Pancreas (tissue), 10 donors: Measurements from ENCODE around the gene OPRL1. TPM values are rescaled to one million over a fixed set of nuclear protein-coding genes. Genes with fewer than 3 reads are reported as not detected.

ENCODE experiments used
- ATAC-seq, 4 donors: fragments of 200-7000 bp; cut with Tn5 transposase; one replicate each; pipeline versions ENCODE4 v1.8.0 to v1.9.1; 2020; ENCODE audit warnings: mild to moderate bottlenecking in 4 of 4, moderate library complexity in 4 of 4
- DNase-seq, 6 donors: peaks; one replicate each; pipeline ENCODE4 v3.0.0-alpha.2; 2020
- FAIRE-seq: peaks from 2 replicates; lab custom pipeline; 2012; peaks lifted over from hg19 to GRCh38; lab: Jason Lieb, UNC
- H3K27ac ChIP-seq, 4 donors: fragments of 200-600 bp; sonication (generic); 1 replicate in 3 of 4; 2 replicates in 1 of 4; pipeline versions ENCODE4 v1.5.0 to v1.8.0; 2020
- H3K27me3 ChIP-seq, 4 donors: fragments of 200-600 bp; one replicate each; pipeline ENCODE4 v1.8.0; 2021
- H3K36me3 ChIP-seq, 3 donors: fragments of 200-600 bp; sonication (generic) in 1 of 3; one replicate each; pipeline versions ENCODE4 v1.5.0 to v1.8.0; 2020 to 2021
- H3K4me1 ChIP-seq, 3 donors: fragments of 200-600 bp; one replicate each; pipeline ENCODE4 v1.8.0; 2021
- H3K4me3 ChIP-seq, 4 donors: fragments of 200-600 bp; sonication (generic) in 2 of 4; one replicate each; pipeline versions ENCODE4 v1.5.0 to v1.8.0; 2020 to 2021
- H3K9me3 ChIP-seq, 4 donors: fragments of 200-600 bp; one replicate each; pipeline ENCODE4 v1.8.0; 2021
- CTCF ChIP-seq, 4 donors: fragments of 200-600 bp; sonication (generic) in 3 of 4; IDR thresholded peaks; one replicate each; pipeline versions ENCODE4 v1.5.0 to v1.8.0; 2021; ENCODE audit warnings: antibody characterized with exemption in 4 of 4
- WGBS, 2 donors: extraction: QIAGEN DNeasy Blood & Tissue Kit; methylation state at CpG; one replicate each; pipeline ENCODE4 v1.1.7; 2013; 5-methylcytosine and 5-hydroxymethylcytosine counted together
- intact Hi-C, 3 donors: fragments of 100-400 bp; cut with DNase I; formaldehyde crosslinking; loops; one replicate each; pipeline versions ENCODE4 v1.11.1 to v1.14.2; 2022
- polyA plus RNA-seq, 2 donors: library from polyadenylated mRNA; stranded (reverse); fragments of 200-250 nt; gene quantifications; one replicate each; pipeline ENCODE4 v1.2.3, GENCODE V29; 2013
- total RNA-seq, 6 donors: library from RNA; stranded (reverse); fragmentation: NEBNext Ultra II Directional in 4 of 6; extraction: Animal tissue kit (Norgen Biotek cat#: 25700) in 4 of 6; gene quantifications; one replicate each; pipeline versions ENCODE4 v1.2.1 to v1.2.4, GENCODE V29; 2021 to 2023
- donor health status: healthy with polysubstance abuse.
- donor health status: DM: no; HTN: no; CAD: no; lungs with moderate emphysema.
- donor health status: DM: no; HTN: no; CAD: no.
- donor health status: control.
- donor health status: control.
- donor health status: Bipolar disorder and iron deficiency.
- donor health status: DM: yes; HTN: yes; CAD: no.
- donor health status: DM: no; HTN: no; CAD: no.
- donor health status: DM: no; HTN: no; CAD: no.
- donor health status: DM: yes; HTN: yes; CAD: no.

The OPRL1 gene
- total and polyA plus RNA-seq, 8 donors = 0.25 to 2.2 (median 0.91) TPM

- peak in 1 of 4 donors; percentile 7 for ATAC-seq
- WGBS, 2 donors = 38 to 52% methylated on average over 12 of the region's 12 CpGs
- no peak for TF ChIP-seq CTCF (IDR thresholded peaks at IDR 0.05)
- H3K4me1 ChIP-seq = peaks cover 0 to 5% (median 4%) of the 10 kb centered on the region in 3 donors
- intact Hi-C loops = no loop called here
- H3K27me3 ChIP-seq = no peaks in the 10 kb centered on the region
- H3K9me3 ChIP-seq = no peaks in the 10 kb centered on the region
- no peak overlapping the region for H3K27ac ChIP-seq
- no peak for FAIRE-seq
- no peaks in the 10 kb centered on the region for H3K36me3 ChIP-seq
- peak overlapping the region in 2 of 4 donors; percentile 79 to 92 for H3K4me3 ChIP-seq
- DNase-seq = peak in 1 of 6 donors; percentile 73
Observed at GRCh38 chr20:64064145-64064698, 15.7 kb upstream of the OPRL1 start.

GRCh38 chr20:64065062-64065973, 14.6 kb upstream of the OPRL1 start:
- ATAC-seq (no peak), FAIRE-seq (no peak), DNase-seq (no peak)
- Histone ChIP-seq H3K4me1 (peaks cover 0 to 5% (median 4%) of the 10 kb centered on the region in 3 donors), H3K27me3 (no peaks in the 10 kb centered on the region), H3K4me3 (no peak overlapping the region), H3K27ac (no peak overlapping the region), H3K36me3 (no peaks in the 10 kb centered on the region), H3K9me3 (no peaks in the 10 kb centered on the region)
- TF ChIP-seq CTCF (IDR thresholded peaks at IDR 0.05) = no peak
- WGBS, 2 donors = 55 to 61% methylated on average over 25 to 27 of the region's 27 CpGs
- intact Hi-C loops = no loop called here

GRCh38 chr20:64065974-64066343, 13.9 kb upstream of the OPRL1 start:
- WGBS, 2 donors = 52 to 55% methylated on average over 5 of the region's 5 CpGs
- Histone ChIP-seq H3K9me3 (no peaks in the 10 kb centered on the region), H3K27ac (no peak overlapping the region), H3K27me3 (no peaks in the 10 kb centered on the region), H3K4me1 (peaks cover 0 to 5% (median 4%) of the 10 kb centered on the region in 3 donors), H3K4me3 (no peak overlapping the region), H3K36me3 (no peaks in the 10 kb centered on the region)
- no peak for DNase-seq
- no peak for TF ChIP-seq CTCF (IDR thresholded peaks at IDR 0.05)
- no peak for FAIRE-seq
- intact Hi-C loops = no loop called here
- no peak for ATAC-seq

GRCh38 chr20:64067005-64067632, 12.8 kb upstream of the OPRL1 start:
- H3K27ac ChIP-seq = no peak overlapping the region
- DNase-seq (no peak), FAIRE-seq (no peak), ATAC-seq (no peak)
- H3K4me3 ChIP-seq = no peak overlapping the region
- H3K27me3 ChIP-seq = no peaks in the 10 kb centered on the region
- no peak for TF ChIP-seq CTCF (IDR thresholded peaks at IDR 0.05)
- H3K36me3 ChIP-seq = no peaks in the 10 kb centered on the region
- H3K9me3 ChIP-seq = no peaks in the 10 kb centered on the region
- peaks cover 0 to 5% (median 4%) of the 10 kb centered on the region in 3 donors for H3K4me1 ChIP-seq
- intact Hi-C loops = no loop called here
- WGBS, 2 donors = 82 to 94% methylated on average over 6 of the region's 6 CpGs
